ENCODE results near the gene TUBGCP6.

Gene TUBGCP6

GRCh38 chr22:50182176-50183081 is 62.4 kb downstream of the TUBGCP6 start:
- DNase-seq (ENCODE audit: low spot score) = no peak

GRCh38 chr22:50180727-50181521 is 63.9 kb downstream of the TUBGCP6 start:
- DNase-seq (ENCODE audit: low spot score) = no peak

DNA sequence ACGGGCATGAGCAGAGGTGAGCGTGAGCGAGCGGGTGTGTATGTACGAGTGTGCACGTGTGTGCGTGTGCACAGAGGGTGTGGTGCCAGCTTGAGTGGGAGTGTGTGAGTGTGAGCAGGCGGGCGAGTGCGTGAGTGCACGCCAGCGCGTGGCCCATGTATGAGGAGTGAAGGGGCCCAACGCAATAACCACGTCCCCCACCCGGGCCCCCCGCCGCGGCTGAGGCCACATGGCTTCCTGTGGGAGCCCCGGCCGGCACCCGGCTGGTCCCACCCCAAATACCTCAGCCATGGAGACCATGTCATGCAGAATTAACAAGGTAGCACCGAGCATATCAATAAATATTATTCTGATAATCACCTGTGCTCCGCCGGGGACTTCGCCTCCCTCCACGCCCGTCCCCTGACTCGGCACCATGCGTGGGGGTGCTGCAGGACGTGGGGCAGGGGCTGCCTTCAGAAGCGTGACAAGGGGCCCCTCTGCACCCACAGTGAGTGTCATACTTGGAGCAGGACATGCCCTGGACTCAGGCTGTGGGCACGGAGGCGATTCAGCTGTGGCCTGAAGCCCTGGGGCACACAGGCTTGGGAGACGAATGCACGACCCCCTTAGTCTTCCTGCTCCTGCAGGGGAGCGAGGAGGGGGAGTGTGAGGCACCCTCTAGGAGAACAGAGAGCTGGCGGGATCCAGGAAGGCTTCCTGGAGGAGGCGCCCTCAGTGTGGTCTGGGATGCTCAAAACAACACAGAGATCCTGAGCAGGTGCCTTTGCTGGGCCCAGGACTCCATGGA is 64.7 kb downstream of the TUBGCP6 start:
- no peak for DNase-seq (ENCODE audit: low spot score)

DNA sequence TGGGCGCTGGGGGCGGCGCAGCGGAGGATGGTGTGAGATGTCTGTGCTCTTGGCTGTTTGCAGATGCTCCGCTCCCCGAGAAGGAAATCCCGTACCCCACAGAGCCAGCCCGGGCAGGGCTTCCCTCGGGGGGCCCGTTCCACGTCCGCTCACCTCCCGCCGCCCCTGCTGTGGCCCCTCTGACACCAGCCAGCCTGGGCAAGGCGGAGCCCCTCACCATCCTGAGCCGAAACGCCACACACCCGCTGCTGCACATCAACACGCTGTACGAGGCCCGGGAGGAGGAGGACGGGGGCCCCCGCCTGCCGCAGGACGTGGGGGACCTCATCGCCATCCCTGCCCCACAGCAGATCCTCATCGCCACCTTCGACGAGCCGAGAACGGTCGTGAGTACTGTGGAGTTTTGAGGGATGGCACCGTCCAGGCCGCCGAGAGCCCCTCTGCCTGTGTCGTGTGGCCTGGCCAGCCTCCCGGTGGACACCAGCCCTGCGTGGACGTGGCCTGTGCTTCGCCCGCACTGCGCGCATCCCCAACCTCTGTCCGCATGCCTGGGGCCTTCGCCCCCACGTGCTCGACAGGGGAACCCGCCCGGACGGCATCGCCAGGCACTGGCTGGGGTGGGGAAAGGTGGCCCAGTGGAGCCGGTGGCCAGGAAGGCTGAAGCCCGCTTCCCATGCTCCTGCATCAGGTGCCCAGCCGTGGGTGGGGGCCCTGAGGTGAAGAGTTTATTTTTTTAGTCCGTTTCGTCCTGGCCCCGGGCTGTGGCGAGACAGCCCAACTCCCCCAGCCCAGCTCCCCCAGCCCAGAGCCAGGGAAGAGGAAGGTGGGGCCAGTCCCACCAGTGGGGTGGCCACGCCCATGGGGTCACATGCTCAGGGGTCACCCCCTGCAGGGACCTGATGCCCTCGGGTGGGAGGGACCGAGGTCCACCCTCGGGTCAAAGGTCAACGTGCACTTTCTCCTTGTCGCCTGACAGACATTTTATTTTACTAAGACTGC is 65.7 kb downstream of the TUBGCP6 start:
- DNase-seq (ENCODE audit: low spot score) = no peak

DNA sequence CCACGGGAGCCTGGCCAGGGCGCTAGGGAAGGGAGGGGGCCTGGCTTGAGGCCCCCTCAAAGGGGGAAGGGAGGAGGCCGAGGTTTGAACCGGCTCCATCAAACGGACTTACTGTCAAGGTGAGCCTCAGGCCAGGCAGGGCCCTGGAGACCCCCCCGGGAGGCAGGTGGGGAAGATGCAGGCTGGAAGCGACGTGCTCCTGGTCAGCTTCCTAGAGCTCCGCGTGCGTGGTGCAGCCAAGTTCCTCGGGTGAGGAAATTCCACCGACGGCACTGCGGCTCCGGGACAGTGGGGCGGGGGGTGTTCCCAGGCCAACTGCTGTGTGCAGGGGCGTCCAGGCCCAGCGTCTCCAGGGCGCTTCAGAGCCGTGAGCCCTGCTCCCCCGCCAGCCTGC is 66.4 kb downstream of the TUBGCP6 start:
- DNase-seq (ENCODE audit: low spot score) = no peak

GRCh38 chr22:50177537-50178470 is 67.0 kb downstream of the TUBGCP6 start:
- DNase-seq (ENCODE audit: low spot score) = no peak

DNA sequence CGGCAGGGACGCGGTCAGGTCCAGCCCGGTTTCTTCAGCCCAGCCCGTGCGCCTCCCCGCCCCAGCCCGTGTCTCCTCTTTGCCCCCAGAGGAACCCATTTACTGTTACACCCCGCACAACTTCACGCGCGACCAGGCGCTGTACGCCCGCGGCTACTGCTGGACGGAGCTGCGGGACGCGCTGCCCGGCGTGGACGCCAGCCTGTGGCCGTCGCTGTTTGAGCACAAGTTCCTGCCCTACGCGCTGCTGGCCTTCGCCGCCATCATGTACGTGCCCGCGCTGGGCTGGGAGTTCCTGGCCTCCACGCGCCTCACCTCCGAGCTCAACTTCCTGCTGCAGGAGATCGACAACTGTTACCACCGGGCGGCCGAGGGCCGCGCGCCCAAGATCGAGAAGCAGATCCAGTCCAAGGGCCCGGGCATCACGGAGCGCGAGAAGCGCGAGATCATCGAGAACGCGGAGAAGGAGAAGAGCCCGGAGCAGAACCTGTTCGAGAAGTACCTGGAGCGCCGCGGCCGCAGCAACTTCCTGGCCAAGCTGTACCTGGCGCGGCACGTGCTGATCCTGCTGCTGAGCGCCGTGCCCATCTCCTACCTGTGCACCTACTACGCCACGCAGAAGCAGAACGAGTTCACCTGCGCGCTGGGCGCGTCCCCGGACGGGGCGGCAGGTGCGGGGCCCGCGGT is 67.8 kb downstream of the TUBGCP6 start:
- no peak for DNase-seq (ENCODE audit: low spot score)

DNA sequence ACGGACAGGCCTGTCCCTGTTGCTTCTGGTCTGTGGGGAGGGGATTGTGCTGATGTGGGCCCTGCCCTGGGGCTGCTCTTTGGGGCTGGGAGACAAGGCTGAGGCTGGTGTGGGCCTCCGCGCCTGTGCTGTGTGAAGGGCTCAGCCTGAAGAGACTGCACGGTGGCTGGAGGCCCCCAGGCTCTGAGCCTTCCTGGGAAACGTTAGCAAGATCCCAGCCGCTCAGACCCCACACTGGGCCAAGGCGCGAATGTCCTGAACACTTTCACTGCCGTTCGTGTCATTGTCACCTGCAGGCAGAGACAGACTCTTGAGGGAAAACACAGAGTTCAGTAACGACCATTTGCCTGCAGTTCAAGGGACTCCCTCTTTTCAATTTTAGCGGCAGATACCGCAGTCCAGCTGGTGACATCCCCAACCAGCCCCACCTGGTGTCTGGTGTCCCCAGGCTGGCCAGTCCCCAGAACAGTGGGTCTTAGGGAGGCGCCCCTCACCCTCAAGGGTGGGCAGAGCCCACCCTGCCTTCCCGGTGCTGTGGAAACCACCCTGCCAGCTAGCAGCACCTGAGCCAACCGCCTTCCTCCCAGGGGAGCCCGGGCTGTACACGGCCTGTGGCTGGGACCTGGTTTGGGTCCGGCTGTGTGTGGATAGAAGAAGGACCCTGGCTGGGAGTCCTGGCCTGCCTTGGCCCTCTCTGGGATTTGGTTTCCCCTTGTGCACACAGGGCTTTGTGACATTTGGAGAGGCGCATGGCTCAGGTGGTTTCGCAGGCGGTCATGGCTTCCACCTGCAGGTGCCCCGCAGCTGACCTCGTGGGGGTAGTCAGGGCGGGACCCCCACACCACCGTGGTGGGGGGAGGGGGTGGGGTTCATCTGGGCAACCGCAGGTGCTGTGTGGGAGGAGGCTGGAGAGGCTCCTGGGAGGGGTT is 68.6 kb downstream of the TUBGCP6 start:
- DNase-seq (ENCODE audit: low spot score) = no peak

DNA sequence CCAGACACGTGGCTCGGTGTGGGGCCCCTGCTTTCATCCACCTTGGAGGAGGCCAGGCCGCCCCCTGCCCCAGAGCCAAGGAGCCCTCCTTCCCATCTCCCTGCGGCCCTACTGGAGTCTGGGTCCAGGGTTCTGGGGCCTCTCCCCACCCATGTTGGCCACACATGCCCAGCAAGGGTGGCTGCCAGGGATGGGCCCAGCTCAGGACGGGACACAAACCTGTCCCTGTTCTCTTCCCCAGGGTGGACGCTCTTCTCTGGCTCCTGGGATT is 69.7 kb downstream of the TUBGCP6 start:
- DNase-seq (ENCODE audit: low spot score) = no peak

DNA sequence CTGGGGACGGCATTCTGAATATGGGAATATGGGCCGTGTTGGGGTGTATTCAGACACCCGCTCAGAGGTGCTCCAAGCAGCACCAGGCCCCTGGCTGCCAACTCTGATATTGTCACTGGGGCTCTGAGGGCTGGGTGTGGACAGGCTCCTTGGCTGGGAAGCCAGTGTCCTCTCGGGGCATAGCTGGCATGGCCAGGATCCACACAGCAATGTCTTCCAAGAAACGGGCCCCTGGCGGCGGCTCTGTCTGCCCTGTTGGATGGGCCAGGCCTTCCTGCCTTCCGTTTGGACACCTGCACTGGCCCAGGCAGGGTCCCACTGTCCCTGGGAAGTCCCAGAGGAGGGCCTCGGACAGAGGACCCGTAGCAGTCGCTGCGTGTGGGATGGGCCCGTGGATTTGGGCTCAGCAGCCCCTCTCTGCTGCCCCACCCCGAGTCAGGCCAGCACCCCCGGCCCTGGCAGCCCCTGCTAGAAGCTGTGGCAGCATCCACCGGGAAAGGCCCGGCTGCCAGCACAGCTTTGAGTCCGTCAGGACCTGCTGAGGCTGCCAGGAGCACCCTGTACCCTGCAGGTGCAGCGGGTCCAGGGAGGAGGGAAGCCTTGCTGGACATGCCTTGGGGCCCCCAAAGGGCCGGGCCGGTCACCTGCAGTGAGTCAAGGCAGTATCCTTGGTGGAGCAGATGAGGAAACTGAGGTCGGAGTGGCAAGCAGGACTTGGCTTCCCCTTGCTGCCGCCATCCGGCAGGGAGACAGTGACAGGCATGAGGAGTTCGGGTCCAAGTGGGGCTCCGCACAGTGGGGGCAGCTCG is 70.2 kb downstream of the TUBGCP6 start:
- no peak for DNase-seq (ENCODE audit: low spot score)

DNA sequence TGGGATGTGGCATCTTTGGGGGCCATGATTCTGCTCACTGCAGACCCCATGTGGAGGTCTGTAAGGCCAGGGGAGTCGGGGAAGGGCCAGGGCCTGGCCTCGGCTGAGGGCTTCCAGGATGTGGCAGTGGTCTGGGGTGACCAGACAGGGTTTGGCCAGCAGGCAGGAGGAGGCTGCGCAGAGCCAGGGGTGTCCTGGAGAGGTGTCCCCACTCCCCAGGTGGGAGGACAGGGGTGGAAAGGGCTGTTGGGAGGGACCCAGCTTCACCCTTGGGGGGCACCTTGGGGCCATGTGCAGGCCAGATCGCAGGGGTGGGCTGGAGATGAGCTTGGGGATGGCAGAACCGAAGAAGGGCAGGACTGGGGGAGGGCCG is 70.9 kb downstream of the TUBGCP6 start:
- no peak for DNase-seq (ENCODE audit: low spot score)

DNA sequence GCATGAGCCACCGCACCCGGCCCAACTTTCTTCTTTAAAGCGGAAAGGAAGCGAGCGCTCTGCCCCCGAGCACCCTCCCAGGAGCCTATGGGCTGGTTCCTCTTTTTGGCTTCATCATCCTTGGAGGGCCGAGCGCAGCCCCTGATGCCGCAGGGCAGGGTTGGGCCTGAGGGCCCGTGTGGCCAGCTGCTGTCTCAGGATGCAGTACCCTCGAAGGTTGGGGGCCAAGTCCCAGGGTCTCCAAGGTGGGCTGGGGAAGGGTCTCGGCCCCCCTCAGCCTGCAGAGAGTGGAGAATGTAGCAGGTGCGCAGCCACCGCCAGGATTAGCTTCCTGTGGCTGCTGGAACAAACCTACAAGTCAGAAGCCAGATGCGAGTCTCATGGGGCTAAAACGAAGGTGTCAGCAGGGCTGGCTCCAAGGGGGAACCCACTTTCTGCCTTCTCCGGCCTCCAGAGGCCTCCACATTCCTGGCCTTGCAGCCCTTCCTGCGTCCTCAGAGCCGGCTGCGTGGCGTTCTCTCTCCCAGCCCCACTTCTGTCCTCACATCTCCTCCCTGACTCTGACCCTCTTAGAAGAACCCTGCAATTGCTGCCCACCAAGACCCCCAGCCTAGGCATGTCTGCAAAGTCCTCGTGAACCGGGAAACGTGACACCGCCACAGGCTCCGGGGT is 71.4 kb downstream of the TUBGCP6 start:
- DNase-seq (ENCODE audit: low spot score) = no peak

GRCh38 chr22:50171965-50172421 is 72.8 kb downstream of the TUBGCP6 start:
- no peak for DNase-seq (ENCODE audit: low spot score)

DNA sequence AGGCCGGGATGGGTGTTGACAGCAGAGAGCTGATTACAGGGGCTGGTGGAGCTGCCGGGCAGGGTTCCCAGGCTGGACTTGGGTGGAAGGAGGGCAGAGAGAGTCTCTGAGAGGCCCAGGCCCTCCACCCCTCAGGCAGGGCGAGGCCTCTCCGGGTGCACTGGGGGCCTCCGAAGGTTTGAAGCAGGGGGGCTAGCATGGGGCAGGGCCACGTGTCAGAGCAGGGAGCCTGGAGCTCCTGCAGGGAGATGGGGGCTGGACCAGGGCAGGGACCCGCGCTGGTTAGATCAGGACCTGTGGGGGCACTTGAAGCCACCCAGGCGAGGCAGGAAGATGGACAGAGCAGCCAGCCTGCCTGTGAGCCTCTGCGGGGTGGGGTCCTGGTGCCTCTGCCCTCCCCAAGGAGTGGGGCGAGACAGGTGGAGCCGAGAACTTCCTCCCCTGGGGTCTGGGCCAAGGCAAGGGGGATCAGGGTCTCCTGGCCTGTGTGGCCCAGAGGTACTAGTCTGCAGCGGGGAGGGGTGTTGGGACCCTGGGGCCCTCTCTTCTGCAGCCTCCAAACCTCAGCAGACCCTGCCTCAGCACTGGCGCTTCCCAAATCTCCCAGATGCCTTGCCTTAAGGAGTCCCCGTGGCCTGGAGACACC is 73.4 kb downstream of the TUBGCP6 start:
- DNase-seq (ENCODE audit: low spot score) = no peak

DNA sequence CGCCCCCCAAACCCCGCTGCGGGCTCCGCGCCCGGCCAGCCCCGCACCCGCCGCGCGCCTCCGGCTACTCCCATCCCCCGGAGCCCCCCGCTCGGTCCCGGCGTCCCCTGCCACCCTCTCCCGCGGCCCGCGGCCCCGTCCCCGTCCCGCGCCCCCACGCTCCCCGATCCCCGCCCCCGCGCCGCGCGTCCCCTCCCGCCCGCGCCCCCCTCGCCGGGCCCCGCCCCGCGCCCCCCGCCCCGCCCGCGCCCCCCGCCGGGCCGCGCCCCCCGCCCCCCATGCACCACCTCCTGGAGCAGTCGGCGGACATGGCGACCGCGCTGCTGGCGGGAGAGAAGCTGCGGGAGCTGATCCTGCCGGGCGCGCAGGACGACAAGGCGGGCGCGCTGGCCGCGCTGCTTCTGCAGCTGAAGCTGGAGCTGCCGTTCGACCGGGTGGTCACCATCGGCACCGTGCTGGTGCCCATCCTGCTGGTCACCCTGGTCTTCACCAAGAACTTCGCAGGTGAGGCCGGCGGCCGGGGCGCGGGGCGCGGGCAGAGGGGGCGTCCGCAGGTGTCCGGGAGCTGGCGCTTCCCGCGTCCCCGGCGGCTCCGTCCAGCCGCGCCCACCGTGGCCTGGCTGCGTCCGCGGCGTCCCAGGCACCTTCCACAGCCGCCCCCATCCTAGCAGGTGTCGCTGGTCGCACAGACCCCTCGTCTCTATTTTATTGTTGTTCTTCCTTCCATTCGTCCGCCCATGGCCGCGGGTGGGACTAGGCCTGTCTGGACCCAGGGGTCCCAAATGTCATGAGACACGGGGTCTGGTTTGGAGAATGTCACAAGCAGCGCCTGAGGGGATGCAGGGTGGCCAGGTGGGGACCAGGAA is 74.1 kb downstream of the TUBGCP6 start, which contains the start of gene PANX2:
Gene PANX2 (plus strand): TSS at position 279 of the 866 bp plus-strand sequence. CDS start 0 bp downstream, at position 279.
- DNase-seq (ENCODE audit: low spot score) = no peak
